ENCODE data around the gene FZD7. TPM values are rescaled to one million over a fixed set of nuclear protein-coding genes. Genes with fewer than 3 reads are reported as not detected.

The FZD7 gene
- total and polyA plus RNA-seq, 9 of the 15 experiments (the other 6 are each of a cell fraction or from before 2014, with no cell fraction given): 0.11 to 2.4 (median 0.69) TPM

- TF ChIP-seq ZNF57 (CRISPR knock-in tag; IDR thresholded peaks at IDR 0.05): no peak
- TF ChIP-seq PTTG1 (tag; IDR thresholded peaks at IDR 0.05; ENCODE audit: low read depth): no peak
Measured at GRCh38 chr2:202036601-202037037, 3.0 kb downstream of the FZD7 start (continued).

- Histone ChIP-seq H3K27ac (ENCODE audit: extremely low read depth, low read depth, low read length) (no peak overlapping the region), H3K9me1 (ENCODE audit: control insufficient read depth, insufficient read depth, low read length) (no peaks in the 10 kb centered on the region), H3K9me3 (replicated peaks; ENCODE audit: control insufficient read depth, insufficient read depth, low read depth, low read length) (no peaks in the 10 kb centered on the region), H2AFZ (ENCODE audit: low read depth, low read length) (no peak overlapping the region), H3K9ac (ENCODE audit: insufficient read depth in 1 of 2, low read depth in 2 of 2, low read length in 2 of 2) (no peak overlapping the region), H3K79me2 (ENCODE audit: control insufficient read depth, insufficient read depth, low read length) (no peaks in the 10 kb centered on the region), H3K4me2 (ENCODE audit: insufficient read depth, low read length) (no peak overlapping the region), H3K4me3 (no peak overlapping the region), H4K20me1 (replicated peaks; ENCODE audit: control insufficient read depth, insufficient read depth, low read length) (no peaks in the 10 kb centered on the region), H3K27me3 (ENCODE audit: control insufficient read depth in 2 of 2, insufficient read depth in 2 of 2, low read length in 2 of 2) (peaks cover 2 to 7% of the 10 kb centered on the region in 2 experiments; a peak in 3 of 5 replicates), H3K36me3 (ENCODE audit: control insufficient read depth, insufficient read depth, low read length) (no peaks in the 10 kb centered on the region), H3K4me1 (replicated peaks in 1 of 2; ENCODE audit: control insufficient read depth in 2 of 2, insufficient read depth in 2 of 2, low read length in 2 of 2) (peaks cover 12 to 44% of the 10 kb centered on the region in 2 experiments; a peak in 4 of 5 replicates)
- TF ChIP-seq IRF1 (CRISPR knock-in tag; IDR thresholded peaks at IDR 0.05; ENCODE audit: borderline replicate concordance): no peak
- CTCF ChIA-PET (ENCODE audit: low intra/inter-chr PET ratio): no interaction called here
- WGBS (ENCODE audit: insufficient coverage, low coverage, missing lambda C conversion rate): 51% methylated on average over 7 of the region's 7 CpGs
- no peak for ATAC-seq
- POLR2A ChIA-PET: no interaction called here
- FAIRE-seq: no peak
- intact Hi-C loops (cut with micrococcal nuclease): no loop called here
- BruUV-seq (replicated peaks): no TSS peak
- DNase-seq (ENCODE audit: extremely low read depth in 1 of 4, low spot score in 3 of 4): no peak
- in situ Hi-C loops (cut with MboI): no loop called here
Measured at GRCh38 chr2:202037086-202037485, 3.4 kb downstream of the FZD7 start.

Measured in K562 (cell line).